LNCaP clone FGC (cell line): ENCODE measurements around the gene SNX30.

Source experiments
- DNase-seq: peaks from one replicate; pipeline ENCODE4 v3.0.0-alpha.2; 2011; ENCODE audit warnings: low read depth
- H3K4me3 ChIP-seq: 2 replicates; pipeline ENCODE4 v1.5.1; 2011; ENCODE audit warnings: mild to moderate bottlenecking, low read depth, low read length, control low read depth
- CTCF ChIP-seq: IDR thresholded peaks from 2 replicates; pipeline ENCODE4 v1.5.1; 2012; ENCODE audit warnings: mild to moderate bottlenecking; ENCODE audit not compliant: control insufficient read depth, insufficient read depth; ENCODE audit errors: extremely low read depth

SNX30 gene

DNA sequence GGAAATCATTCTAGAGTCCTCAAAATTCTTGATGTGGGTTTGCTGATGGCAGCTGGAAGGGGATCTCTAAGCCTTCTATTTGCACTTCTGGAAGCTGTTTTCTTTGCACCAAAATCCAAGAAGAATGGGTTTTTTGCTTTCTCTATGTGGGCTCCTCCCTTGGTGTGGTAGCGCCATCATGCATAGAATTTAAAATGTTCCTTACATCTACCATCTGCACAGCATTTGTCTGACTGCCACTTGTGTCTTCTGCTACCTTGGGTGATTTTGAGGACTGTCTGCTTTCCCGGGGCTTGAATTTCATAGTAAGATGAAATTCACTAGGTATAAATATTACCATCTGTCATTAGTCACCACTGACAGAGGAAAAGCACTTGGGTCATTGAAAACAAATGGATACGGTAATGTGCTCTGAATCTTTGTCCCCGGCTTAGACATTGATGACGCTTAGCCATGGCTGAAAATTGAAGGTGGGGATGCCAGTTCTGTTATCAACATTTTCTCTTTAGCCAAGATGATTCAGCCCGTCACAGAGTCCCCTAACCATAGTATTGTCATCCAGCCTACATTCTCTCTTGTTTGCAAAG lies 30.0 kb downstream of the SNX30 start:
- no peak overlapping the region for H3K4me3 ChIP-seq
- TF ChIP-seq CTCF = no peak
- DNase-seq = no peak

GRCh38 chr9:112782218-112782617 lies 31.7 kb downstream of the SNX30 start:
- DNase-seq = peak; percentile 87
- no peak for TF ChIP-seq CTCF
- H3K4me3 ChIP-seq = no peak overlapping the region

GRCh38 chr9:112783551-112783954 lies 33.0 kb downstream of the SNX30 start:
- no peak for DNase-seq
- H3K4me3 ChIP-seq = no peak overlapping the region
- TF ChIP-seq CTCF = no peak

DNA sequence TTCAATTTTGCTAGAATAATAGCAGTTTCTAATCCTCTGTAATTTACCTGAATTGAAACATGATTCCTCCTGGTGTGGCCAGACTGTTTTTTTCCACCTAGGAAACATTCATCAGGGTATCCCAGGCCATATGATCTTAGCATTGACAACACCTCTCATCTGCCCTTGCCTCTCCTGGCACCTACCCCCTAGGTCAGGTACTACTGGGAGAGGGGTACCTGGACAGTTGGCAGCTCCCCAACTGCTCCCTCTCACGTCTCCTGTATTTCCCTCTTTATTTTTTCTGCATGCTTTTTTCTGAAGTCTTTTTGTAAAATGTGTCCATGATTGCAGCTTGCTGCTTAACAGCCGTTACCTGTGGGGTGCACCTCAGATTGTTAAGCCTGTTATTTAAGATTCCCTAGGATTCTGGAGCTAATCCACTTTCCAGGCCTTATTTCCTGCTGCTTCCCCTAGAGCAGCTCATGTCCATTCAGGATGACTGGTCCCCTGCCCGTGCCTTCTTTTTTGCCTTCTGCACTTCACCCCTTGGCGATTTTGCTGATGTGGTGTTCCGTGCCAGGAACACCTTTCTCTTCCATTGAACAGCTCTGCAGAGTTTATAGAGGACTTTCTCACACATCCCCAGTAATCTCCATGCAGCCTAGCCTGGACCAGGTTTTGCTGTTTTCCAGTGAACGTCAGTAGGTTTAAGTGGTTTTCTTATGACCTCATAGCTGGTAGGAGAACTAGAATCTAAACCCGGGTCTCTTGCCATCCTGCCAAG lies 33.6 kb downstream of the SNX30 start:
- no peak for TF ChIP-seq CTCF
- no peak for DNase-seq
- H3K4me3 ChIP-seq = no peak overlapping the region

GRCh38 chr9:112785986-112786385 lies 35.4 kb downstream of the SNX30 start:
- no peak overlapping the region for H3K4me3 ChIP-seq
- no peak for TF ChIP-seq CTCF
- no peak for DNase-seq

- no peak for TF ChIP-seq CTCF
- no peak overlapping the region for H3K4me3 ChIP-seq
- no peak for DNase-seq
Observed at GRCh38 chr9:112786829-112787520, 36.4 kb downstream of the SNX30 start.

- DNase-seq = no peak
- TF ChIP-seq CTCF = no peak
- H3K4me3 ChIP-seq = no peak overlapping the region
Observed at GRCh38 chr9:112787978-112788377, 37.4 kb downstream of the SNX30 start.
